Pancreas (tissue), 10 donors: ENCODE results near the gene BRD2. TPM values are rescaled to one million over a fixed set of nuclear protein-coding genes. Genes with fewer than 3 reads are reported as not detected.
A peak's percentile ranks its signal among the peaks of the same experiment; 100 is the strongest.

Experiments
- ATAC-seq, 4 donors: fragments of 200-7000 bp; cut with Tn5 transposase; one replicate each; pipeline versions ENCODE4 v1.8.0 to v1.9.1; 2020; ENCODE audit warnings: mild to moderate bottlenecking in 4 of 4, moderate library complexity in 4 of 4
- DNase-seq, 6 donors: peaks; one replicate each; pipeline ENCODE4 v3.0.0-alpha.2; 2020
- FAIRE-seq: peaks from 2 replicates; lab custom pipeline; 2012; peaks lifted over from hg19 to GRCh38; lab: Jason Lieb, UNC
- H3K27ac ChIP-seq, 4 donors: fragments of 200-600 bp; sonication (generic); 1 replicate in 3 of 4; 2 replicates in 1 of 4; pipeline versions ENCODE4 v1.5.0 to v1.8.0; 2020
- H3K27me3 ChIP-seq, 4 donors: fragments of 200-600 bp; one replicate each; pipeline ENCODE4 v1.8.0; 2021
- H3K36me3 ChIP-seq, 3 donors: fragments of 200-600 bp; sonication (generic) in 1 of 3; one replicate each; pipeline versions ENCODE4 v1.5.0 to v1.8.0; 2020 to 2021
- H3K4me1 ChIP-seq, 3 donors: fragments of 200-600 bp; one replicate each; pipeline ENCODE4 v1.8.0; 2021
- H3K4me3 ChIP-seq, 4 donors: fragments of 200-600 bp; sonication (generic) in 2 of 4; one replicate each; pipeline versions ENCODE4 v1.5.0 to v1.8.0; 2020 to 2021
- H3K9me3 ChIP-seq, 4 donors: fragments of 200-600 bp; one replicate each; pipeline ENCODE4 v1.8.0; 2021
- CTCF ChIP-seq, 4 donors: fragments of 200-600 bp; sonication (generic) in 3 of 4; IDR thresholded peaks; one replicate each; pipeline versions ENCODE4 v1.5.0 to v1.8.0; 2021; ENCODE audit warnings: antibody characterized with exemption in 4 of 4
- WGBS, 2 donors: extraction: QIAGEN DNeasy Blood & Tissue Kit; methylation state at CpG; one replicate each; pipeline ENCODE4 v1.1.7; 2013; 5-methylcytosine and 5-hydroxymethylcytosine counted together
- intact Hi-C, 3 donors: fragments of 100-400 bp; cut with DNase I; formaldehyde crosslinking; loops; one replicate each; pipeline versions ENCODE4 v1.11.1 to v1.14.2; 2022
- polyA plus RNA-seq, 2 donors: library from polyadenylated mRNA; stranded (reverse); fragments of 200-250 nt; gene quantifications; one replicate each; pipeline ENCODE4 v1.2.3, GENCODE V29; 2013
- total RNA-seq, 6 donors: library from RNA; stranded (reverse); fragmentation: NEBNext Ultra II Directional in 4 of 6; extraction: Animal tissue kit (Norgen Biotek cat#: 25700) in 4 of 6; gene quantifications; one replicate each; pipeline versions ENCODE4 v1.2.1 to v1.2.4, GENCODE V29; 2021 to 2023
- donor health status: healthy with polysubstance abuse.
- donor health status: DM: no; HTN: no; CAD: no; lungs with moderate emphysema.
- donor health status: DM: no; HTN: no; CAD: no.
- donor health status: control.
- donor health status: control.
- donor health status: Bipolar disorder and iron deficiency.
- donor health status: DM: yes; HTN: yes; CAD: no.
- donor health status: DM: no; HTN: no; CAD: no.
- donor health status: DM: no; HTN: no; CAD: no.
- donor health status: DM: yes; HTN: yes; CAD: no.

BRD2 gene
- total and polyA plus RNA-seq, 8 donors, result 50.5 to 128 (median 88.9) TPM

- FAIRE-seq, result no peak
- 26 to 32% methylated on average over 2 of the region's 2 CpGs for whole genome bisulfite sequencing, 2 donors
- no peak for TF ChIP-seq CTCF (IDR thresholded peaks at IDR 0.05)
- H3K36me3 ChIP-seq, result no peaks in the 10 kb centered on the region
- ATAC-seq, result no peak
- no peak overlapping the region for H3K27ac ChIP-seq
- H3K4me1 ChIP-seq, result no peaks in the 10 kb centered on the region
- peaks cover 0 to 8% (median 0%) of the 10 kb centered on the region in 4 donors for H3K27me3 ChIP-seq
- H3K9me3 ChIP-seq, result no peaks in the 10 kb centered on the region
- intact Hi-C loops, result no loop called here
- no peak overlapping the region for H3K4me3 ChIP-seq
- DNase-seq, result no peak
These were observed 27.1 kb downstream of the BRD2 start for GRCh38 chr6:32995448-32995847.

- H3K4me3 ChIP-seq, result no peak overlapping the region
- H3K27ac ChIP-seq, result no peak overlapping the region
- H3K36me3 ChIP-seq, result no peaks in the 10 kb centered on the region
- intact Hi-C loops, result loop anchor here in 1 of 3 donors (10.0 kb wide), 1 partner anchor 235 kb away; no protein-coding TSS in a partner anchor
- DNase-seq (no peak), ATAC-seq (peak in 2 of 4 donors; percentile 47 to 54), FAIRE-seq (no peak)
- H3K27me3 ChIP-seq, result peaks cover 0 to 4% (median 0%) of the 10 kb centered on the region in 4 donors
- WGBS, 2 donors, result 54 to 57% methylated on average over 8 of the region's 8 CpGs
- no peak for TF ChIP-seq CTCF (IDR thresholded peaks at IDR 0.05)
- H3K9me3 ChIP-seq, result no peaks in the 10 kb centered on the region
- H3K4me1 ChIP-seq, result no peaks in the 10 kb centered on the region
These were observed 31.7 kb downstream of the BRD2 start for GRCh38 chr6:33000055-33000454.

GRCh38 chr6:33001685-33002084 is 33.3 kb downstream of the BRD2 start:
- ATAC-seq (no peak), FAIRE-seq (no peak), DNase-seq (no peak)
- intact Hi-C loops, result loop anchor here in 1 of 3 donors (10.0 kb wide), 1 partner anchor 233 kb away; no protein-coding TSS in a partner anchor
- TF ChIP-seq CTCF (IDR thresholded peaks at IDR 0.05), result no peak
- Histone ChIP-seq H3K36me3 (no peaks in the 10 kb centered on the region), H3K4me1 (no peaks in the 10 kb centered on the region), H3K27ac (no peak overlapping the region), H3K27me3 (peaks cover 0 to 4% (median 0%) of the 10 kb centered on the region in 4 donors), H3K9me3 (no peaks in the 10 kb centered on the region), H3K4me3 (no peak overlapping the region)
- 51 to 59% methylated on average over 4 of the region's 4 CpGs for WGBS, 2 donors

- DNase-seq (no peak), FAIRE-seq (no peak), ATAC-seq (no peak)
- Histone ChIP-seq H3K9me3 (no peaks in the 10 kb centered on the region), H3K27me3 (no peaks in the 10 kb centered on the region), H3K4me1 (no peaks in the 10 kb centered on the region), H3K27ac (no peak overlapping the region), H3K36me3 (no peaks in the 10 kb centered on the region), H3K4me3 (no peak overlapping the region)
- no peak for TF ChIP-seq CTCF (IDR thresholded peaks at IDR 0.05)
- intact Hi-C loops, result loop anchor here in 1 of 3 donors (10.0 kb wide), 1 partner anchor 230 kb away; no protein-coding TSS in a partner anchor
- 62 to 68% methylated on average over 6 of the region's 6 CpGs for WGBS, 2 donors
These were observed 36.5 kb downstream of the BRD2 start for GRCh38 chr6:33004940-33005339.

GRCh38 chr6:33007831-33008400 is 39.5 kb downstream of the BRD2 start:
- intact Hi-C loops, result loop anchor here in 1 of 3 donors (10.0 kb wide), 1 partner anchor 227 kb away; no protein-coding TSS in a partner anchor

More at GRCh38 chr6:33007831-33008400, 39.5 kb downstream of the BRD2 start:
- DNase-seq (no peak), FAIRE-seq (no peak), ATAC-seq (no peak)
- Histone ChIP-seq H3K4me1 (no peaks in the 10 kb centered on the region), H3K9me3 (no peaks in the 10 kb centered on the region), H3K27ac (no peak overlapping the region), H3K27me3 (no peaks in the 10 kb centered on the region), H3K36me3 (no peaks in the 10 kb centered on the region), H3K4me3 (no peak overlapping the region)
- 76 to 84% methylated on average over 26 of the region's 26 CpGs for WGBS, 2 donors
- TF ChIP-seq CTCF (IDR thresholded peaks at IDR 0.05), result no peak
